ENCODE measurements around the gene B9D1. TPM values are rescaled to one million over a fixed set of nuclear protein-coding genes. Genes with fewer than 3 reads are reported as not detected.
A peak's percentile ranks its signal among the peaks of the same experiment; 100 is the strongest.

The B9D1 gene, protein sequence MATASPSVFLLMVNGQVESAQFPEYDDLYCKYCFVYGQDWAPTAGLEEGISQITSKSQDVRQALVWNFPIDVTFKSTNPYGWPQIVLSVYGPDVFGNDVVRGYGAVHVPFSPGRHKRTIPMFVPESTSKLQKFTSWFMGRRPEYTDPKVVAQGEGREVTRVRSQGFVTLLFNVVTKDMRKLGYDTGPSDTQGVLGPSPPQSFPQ
- total RNA-seq (2014; rRNA removed; shearing (Covaris generic)) = 14.8 and 19.0 TPM in 2 replicates
- polyA plus RNA-seq (2015; cell fraction: cytosol; rRNA removed) = 27.5 and 27.8 TPM in 2 replicates
- 37.6 and 40.4 TPM in 2 replicates for polyA plus RNA-seq (2015; cell fraction: nucleus; rRNA removed)

DNA sequence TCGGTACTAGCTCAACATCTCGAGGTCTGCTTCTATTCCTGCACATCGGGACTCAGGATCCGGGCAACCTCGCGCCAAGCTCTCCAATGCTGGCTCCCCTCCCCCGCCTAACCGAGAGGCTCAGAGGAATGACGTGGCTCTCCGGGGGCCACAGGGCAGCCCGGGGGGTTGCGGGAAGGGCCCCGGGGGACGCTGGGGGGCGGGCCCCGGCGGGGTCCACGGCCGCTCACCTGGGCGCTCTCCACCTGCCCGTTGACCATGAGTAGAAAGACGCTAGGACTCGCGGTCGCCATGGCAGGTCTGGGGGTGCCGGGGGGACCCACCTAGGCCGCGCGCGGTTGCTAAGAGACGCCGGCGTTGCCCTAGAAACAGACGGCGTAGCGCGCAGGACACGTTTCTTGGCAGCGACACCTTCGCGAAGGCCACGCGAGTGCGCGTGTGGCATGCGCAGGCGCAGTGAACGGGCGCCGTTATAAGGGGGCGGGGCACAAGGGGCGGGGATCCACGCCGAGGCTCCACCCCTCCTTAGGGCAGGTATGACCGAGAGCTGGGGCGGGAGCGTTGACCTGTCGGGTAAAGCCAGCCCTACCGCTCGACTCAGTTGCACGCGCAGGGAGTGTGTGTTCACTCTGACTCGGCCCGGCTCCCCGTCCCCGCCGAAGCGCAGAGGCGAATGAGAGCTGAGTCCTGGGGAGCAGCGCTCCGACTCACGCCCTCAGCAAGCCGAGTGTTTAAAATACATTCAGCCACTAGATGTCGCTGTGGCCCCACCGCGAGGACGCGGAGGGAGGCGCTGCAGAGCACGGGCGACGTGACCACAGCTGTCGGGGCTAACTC lies at the start of gene B9D1:
Gene B9D1, minus strand, starts transcription at position 447 of the 837 bp plus-strand sequence. Its CDS starts 154 bp downstream, at position 293.
- in situ Hi-C loops (cut with HindIII; ENCODE audit: low pct_unique_long_range_greater_than_20kb, low sequenced_read_pairs) = no loop called here
- DNase-seq (ENCODE audit: low read depth, low spot score) = peak; percentile 89

DNA sequence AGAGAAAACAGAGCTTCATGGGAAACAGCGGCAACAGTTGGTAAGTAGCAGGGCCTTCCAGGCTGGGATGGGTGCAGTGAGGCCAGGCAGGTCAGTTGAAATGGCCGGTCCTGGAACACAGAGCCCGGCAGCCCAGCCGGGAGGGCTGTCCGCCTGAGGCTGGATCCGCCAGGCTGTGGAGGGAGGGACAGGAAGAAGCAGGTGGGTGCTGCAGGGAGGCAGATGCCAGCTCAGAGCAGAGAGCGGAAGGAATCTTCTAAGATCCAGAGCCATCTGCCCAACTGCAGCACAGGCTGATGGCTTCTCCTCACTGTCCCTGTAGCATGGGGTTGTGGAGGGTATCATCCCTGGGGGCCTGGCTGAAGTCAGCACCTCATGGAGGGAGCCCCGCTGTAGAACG lies 49.1 kb upstream of the B9D1 start:
- in situ Hi-C loops (cut with HindIII; ENCODE audit: low pct_unique_long_range_greater_than_20kb, low sequenced_read_pairs) = no loop called here

DNA sequence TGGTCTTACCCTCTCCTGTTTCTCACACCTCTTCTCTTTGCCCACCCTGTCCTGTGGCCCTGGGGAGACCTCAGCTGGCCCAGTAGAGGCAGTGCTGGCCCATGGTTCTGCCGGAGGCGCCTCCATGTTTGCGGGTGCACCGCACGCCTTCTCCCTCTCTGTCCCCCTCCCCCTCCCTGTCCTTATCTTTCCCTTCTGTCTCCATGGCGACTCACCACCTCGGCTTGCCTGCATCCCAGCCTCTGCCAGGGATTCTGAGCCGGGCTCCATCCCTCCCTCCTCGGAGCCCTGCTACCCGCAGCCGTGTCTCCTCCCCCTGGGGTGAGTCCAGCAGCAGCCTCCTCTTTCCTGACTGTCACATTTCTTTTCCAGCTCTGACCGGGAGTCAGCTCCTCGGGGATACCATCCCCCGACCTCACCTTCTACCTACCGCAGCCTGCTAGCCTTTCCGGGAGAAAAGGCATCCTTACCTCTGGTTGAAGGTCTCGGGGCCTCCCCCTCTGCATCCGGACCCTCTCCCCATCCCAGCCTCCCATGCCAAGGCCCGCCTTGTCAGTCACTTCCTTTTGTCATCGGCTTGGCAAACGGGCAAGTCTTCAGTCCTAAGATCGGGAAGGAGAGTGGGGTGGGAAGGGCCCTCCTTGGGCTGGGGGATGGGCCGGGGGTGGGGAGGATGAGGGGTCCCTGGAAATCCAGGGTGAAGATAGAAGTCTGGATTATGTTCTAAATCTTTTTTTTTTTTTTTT lies 48.5 kb upstream of the B9D1 start, which contains the start of gene RNF112:
Gene RNF112, plus strand, starts transcription at position 358 of the 746 bp plus-strand sequence. Its CDS starts 177 bp downstream, at position 535.
- DNase-seq (ENCODE audit: low read depth, low spot score) = no peak

More for the DNA sequence above, 49.1 kb upstream of the B9D1 start:
- no peak for DNase-seq (ENCODE audit: low read depth, low spot score)

DNA sequence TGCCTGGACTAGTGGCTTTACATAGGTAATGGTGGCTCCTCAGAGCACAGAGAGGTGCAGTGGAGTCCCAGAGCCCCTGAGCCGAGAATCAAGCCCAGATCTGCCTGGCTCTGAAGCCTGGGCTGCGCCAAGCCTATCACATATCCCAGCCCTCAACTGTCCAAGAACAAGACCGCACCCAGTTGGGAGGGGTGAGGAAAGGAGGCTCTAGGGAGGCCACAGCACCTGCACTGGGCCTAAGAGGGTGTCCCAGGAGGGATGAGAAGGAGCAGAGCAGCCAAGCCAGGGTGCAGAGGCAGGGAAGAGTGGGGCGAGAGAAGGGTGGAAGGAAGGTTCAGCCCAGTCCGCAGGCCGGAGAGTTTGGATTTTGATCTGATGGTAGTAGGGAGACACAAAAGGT lies 47.6 kb upstream of the B9D1 start:
- no peak for DNase-seq (ENCODE audit: low read depth, low spot score)
- in situ Hi-C loops (cut with HindIII; ENCODE audit: low pct_unique_long_range_greater_than_20kb, low sequenced_read_pairs) = no loop called here

More for the DNA sequence above, 48.5 kb upstream of the B9D1 start, which contains the start of gene RNF112:
- in situ Hi-C loops (cut with HindIII; ENCODE audit: low pct_unique_long_range_greater_than_20kb, low sequenced_read_pairs) = no loop called here

DNA sequence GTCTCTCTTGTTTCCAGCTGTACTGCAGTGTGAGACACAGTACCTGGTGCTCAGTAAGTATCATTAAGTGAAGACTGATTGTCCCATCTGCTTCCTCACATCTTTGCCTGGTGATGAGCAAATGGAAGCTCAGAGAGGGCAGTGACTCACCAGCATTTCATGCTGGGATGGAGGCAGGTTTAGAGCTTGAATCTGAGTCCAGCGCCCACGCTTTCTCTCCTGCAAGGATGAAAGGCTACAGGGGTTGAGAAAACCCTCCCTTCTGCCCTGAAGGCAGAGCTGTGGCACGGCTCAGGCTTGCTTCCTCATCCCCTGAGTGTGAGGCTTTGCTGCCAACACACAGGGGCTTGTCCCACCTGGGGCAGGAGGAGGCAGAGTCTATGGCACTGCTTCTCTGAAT lies 47.0 kb upstream of the B9D1 start:
- in situ Hi-C loops (cut with HindIII; ENCODE audit: low pct_unique_long_range_greater_than_20kb, low sequenced_read_pairs) = no loop called here
- DNase-seq (ENCODE audit: low read depth, low spot score) = no peak

DNA sequence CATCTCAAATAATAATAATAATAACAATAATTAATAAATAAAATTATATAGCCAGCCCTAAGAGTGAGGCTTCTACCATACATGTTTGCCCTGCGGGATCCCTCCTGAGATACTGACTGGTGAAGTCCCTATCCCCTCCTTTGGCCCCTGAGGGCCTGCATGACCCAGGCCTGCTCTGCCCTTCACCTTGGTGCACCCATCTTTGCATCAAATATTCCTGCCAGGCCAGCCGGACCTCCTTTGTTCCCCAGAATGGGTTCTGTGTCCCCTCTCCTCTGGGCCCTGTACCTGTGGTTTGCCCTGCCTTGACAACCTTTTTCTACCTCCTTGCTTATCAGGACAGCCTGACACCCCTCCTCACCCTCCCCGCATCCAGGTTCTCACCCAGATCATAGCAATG lies 46.5 kb upstream of the B9D1 start:
- in situ Hi-C loops (cut with HindIII; ENCODE audit: low pct_unique_long_range_greater_than_20kb, low sequenced_read_pairs) = no loop called here
- DNase-seq (ENCODE audit: low read depth, low spot score) = no peak

DNA sequence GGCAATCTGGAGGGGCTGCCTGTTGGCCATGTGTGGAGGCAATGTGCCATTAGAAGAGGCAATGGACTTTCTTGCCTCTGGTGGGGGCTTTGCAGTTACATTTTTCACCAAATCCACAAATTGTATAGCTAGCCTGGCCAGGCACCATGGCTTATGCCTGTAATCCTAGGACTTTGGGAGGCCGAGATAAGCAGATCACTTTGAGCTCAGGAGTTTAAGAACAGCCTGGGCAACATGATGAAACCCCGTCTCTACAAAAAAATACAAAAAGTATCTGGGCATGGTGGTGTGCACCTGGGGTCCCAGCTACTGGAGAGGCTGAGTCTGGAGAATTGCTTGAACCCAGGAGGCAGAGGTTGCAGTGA lies 45.8 kb upstream of the B9D1 start:
- in situ Hi-C loops (cut with HindIII; ENCODE audit: low pct_unique_long_range_greater_than_20kb, low sequenced_read_pairs) = no loop called here
- no peak for DNase-seq (ENCODE audit: low read depth, low spot score)

DNA sequence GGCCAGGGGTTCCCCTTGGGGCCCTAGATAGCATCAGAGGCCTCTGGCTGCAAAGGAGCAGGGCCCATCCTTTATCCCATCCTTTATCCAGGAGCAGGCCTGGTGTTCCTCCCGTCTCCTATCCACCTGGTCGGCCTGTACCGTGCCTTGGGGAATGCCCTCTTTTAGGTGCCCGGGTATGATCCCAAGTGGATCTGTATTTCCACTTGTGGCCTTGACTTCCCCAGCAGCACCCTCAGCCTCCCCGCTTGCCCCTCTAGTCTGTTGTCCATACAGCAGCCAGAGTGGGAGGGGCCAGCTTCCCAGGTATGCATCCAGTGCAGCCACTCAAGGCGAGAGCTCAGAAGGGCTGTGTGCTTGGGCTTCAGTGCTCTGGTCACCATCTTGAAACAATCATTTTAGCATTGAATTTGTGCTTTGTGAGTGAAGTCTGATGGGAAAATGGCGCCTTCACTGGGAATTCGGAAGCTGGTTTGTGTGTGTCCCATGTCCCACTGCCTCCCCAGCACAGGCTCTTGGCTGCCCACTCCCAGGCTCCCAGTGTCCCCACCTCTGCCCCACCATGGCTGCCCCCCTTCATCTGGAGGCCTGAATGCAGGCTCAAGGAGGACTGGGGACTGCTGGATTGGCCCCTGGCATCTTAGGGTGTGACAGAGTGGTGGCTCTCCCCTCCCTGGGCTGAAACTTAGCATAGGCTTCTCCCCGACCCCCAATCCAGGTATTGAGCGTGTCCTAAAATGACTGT lies 45.2 kb upstream of the B9D1 start:
- DNase-seq (ENCODE audit: low read depth, low spot score) = no peak
- in situ Hi-C loops (cut with HindIII; ENCODE audit: low pct_unique_long_range_greater_than_20kb, low sequenced_read_pairs) = no loop called here

DNA sequence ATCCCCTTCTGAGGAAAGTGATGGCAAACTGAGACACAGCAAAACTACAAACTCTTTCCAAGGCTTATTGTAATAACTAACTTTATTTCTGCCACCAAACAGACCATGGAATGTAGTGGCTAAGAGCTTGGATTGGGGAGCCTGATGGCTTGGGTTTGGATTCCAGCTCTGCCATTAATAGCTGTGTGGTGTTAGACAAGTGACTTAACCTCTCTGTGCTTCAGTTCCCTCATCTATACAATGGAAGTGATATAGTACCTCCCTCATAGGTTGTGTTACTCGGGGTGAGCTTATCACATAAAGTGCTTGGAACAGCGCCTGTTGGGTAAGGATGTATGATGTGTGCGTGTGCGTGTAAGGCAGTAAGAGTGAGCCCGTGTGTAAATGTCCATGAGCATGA lies 42.6 kb upstream of the B9D1 start:
- DNase-seq (ENCODE audit: low read depth, low spot score) = no peak

DNA sequence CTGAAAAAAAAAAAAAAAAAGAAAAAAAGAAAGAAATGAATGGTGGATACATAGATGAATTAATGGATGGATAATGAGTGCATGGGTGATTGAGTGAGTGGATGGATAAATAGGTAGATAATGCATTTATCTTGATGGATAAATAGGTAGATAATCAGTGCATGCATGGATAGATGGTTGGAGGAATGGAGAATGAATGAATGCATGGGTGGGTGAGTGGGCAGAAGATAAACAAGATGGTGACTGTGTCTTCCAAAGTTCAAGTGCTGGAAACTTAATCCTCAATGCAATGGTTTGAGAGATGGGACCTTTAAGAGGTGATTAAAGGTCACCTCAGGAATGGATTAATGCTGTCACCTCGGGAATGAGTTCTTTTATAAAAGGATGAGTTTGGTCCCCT lies 41.7 kb upstream of the B9D1 start:
- in situ Hi-C loops (cut with HindIII; ENCODE audit: low pct_unique_long_range_greater_than_20kb, low sequenced_read_pairs) = no loop called here
- no peak for DNase-seq (ENCODE audit: low read depth, low spot score)

More for the DNA sequence above, 42.6 kb upstream of the B9D1 start:
- in situ Hi-C loops (cut with HindIII; ENCODE audit: low pct_unique_long_range_greater_than_20kb, low sequenced_read_pairs) = no loop called here

DNA sequence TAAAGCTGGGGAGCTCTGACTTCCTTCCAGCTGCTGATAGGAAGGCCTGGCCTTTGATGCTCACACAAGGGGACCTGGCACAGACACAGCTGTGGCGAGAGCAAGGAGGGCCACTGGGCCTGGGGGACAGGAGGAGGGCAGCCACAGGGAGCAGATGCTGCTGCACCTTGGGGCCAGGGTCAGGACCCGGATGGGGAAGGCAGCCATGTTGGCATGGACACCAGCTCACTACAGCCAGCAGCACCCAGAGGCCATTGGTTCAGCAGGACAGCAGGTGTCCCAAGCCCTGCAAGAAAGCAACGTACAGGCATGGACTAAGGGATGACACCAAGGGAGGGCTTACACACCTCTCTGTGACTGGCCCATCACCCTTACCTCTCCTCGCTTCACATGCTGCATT lies 40.5 kb upstream of the B9D1 start:
- DNase-seq (ENCODE audit: low read depth, low spot score) = no peak
- in situ Hi-C loops (cut with HindIII; ENCODE audit: low pct_unique_long_range_greater_than_20kb, low sequenced_read_pairs) = no loop called here

DNA sequence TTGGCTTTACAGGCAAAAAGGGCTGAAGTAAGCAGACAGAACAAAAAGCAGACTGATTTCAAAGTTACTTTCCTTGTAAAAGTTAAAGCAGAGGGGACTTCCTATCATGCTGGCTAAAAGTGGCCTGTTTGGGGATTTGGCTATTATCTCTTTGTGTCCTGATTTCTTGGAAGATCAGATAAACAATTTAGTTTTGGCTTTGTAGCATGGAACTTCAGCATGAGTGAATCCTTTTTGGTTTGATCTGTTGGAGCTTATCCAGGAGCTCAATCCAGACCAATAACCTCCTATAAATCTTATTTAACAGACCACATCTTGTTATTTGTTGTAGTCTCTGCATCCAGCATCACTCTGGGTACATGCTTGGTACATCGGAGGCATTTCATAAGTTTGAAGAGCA lies 39.6 kb upstream of the B9D1 start:
- no peak for DNase-seq (ENCODE audit: low read depth, low spot score)
- in situ Hi-C loops (cut with HindIII; ENCODE audit: low pct_unique_long_range_greater_than_20kb, low sequenced_read_pairs) = no loop called here

DNA sequence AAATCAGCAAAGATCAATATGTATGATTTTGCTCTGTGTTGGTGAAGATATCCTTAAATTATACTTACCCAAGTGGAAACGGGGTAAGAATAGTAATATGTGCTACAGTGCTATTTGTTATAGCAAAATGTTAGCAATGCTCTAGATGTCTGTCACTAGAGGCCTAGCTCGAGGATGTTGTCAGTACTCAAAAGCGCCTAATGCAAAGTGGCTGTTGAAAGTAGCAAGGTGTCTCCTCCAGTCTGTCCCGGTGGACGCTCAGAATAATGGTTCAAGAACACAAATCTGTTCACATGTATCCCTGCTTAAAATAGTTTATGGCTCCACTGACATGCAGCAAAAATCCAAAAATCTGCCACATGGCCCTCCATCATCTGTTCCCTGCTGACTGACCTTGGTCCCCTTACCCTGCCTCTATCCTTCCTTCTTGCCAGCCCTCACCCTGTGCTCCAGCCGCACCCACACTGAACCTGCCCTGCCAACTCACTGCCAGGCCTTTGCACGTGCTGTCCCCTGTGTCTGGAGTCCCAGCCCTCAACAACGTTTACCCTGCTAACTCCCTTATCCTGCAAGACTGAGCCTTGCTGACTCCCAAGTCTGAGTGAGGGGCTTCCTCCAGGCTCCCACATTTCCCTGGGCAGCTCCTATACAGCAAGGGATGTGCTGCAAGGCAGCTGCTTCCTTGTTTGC lies 38.9 kb upstream of the B9D1 start:
- in situ Hi-C loops (cut with HindIII; ENCODE audit: low pct_unique_long_range_greater_than_20kb, low sequenced_read_pairs) = no loop called here
- DNase-seq (ENCODE audit: low read depth, low spot score) = no peak

DNA sequence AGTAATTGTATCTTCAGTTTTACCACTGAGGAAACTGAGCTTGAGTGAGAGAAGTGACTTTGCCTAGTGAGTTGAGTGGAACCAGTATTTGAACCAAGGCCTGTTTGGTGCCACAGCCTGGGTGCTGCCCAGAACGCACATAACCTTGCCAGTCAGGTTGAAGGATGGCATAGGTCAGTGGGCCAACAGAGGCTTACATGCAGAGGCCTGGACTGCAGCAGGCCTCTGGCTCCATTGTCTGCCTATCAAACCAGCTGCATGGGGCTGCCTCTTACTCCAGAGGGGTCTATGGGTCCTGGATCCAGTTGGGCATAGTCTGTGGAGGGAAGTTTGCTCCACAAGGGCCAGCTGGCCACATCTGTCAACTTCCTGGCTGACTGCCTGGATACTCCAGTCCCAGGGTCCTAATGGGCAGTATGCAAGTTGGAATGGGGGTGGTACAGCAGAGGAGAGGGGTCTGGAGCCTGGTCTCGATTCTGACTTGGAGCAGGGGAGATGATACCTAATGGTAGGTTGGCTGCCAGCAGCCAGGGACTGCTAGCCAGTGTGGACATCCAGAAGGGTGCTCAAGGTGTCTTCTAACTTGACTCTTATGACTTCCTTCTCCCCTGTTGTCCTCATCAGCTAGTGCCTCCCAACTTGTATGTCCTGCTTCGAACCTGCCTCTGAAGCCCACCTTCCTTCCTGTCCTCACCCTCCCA lies 37.4 kb upstream of the B9D1 start:
- in situ Hi-C loops (cut with HindIII; ENCODE audit: low pct_unique_long_range_greater_than_20kb, low sequenced_read_pairs) = no loop called here
- DNase-seq (ENCODE audit: low read depth, low spot score) = no peak

DNA sequence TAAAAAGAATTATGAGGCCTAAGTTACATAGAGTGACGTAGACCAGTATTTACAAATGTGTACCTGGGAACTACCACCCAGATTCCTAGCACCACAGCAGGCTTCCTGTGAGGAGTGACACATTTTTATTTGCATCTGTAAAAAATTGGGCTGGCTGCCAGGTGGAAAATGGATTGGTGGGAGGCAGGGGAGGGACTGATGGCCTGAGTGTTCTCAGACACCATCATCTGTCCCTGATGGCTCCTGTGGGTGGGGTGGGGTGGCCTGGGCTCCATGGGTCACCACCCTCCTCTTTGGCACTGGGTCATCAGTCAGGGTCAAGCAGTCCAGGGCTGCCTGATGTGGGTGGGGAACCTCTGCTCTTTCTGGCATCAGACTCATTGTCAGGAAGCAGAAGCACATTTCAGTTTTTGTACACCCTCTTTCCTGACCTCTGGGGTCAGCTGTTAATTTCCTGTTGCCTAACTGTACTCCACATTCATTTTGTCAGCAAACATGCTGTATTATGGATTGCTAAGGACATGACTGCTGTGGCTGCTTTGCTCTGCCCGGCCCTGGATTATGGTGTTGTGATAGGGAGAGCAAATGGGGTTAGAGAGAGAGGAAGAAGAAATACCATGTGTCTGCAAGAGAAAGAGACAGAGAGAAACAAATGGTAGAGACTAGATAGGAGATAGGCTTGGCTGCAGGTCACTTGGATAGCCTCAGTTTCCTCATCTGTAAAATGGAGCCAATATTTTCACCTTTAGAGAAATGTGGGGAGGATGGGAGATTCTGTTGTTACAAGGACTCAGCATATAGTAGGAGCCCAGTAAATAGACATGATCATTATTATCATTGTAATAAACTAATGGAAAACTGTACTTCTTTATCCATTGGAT lies 36.0 kb upstream of the B9D1 start:
- no peak for DNase-seq (ENCODE audit: low read depth, low spot score)
- in situ Hi-C loops (cut with HindIII; ENCODE audit: low pct_unique_long_range_greater_than_20kb, low sequenced_read_pairs) = no loop called here

All from SK-MEL-5 (cell line).